ENCODE results near the gene ZNF503.

The ZNF503 gene

GRCh38 chr10:75357500-75357899 lies 44.1 kb downstream of the ZNF503 start:
- no peaks in the 10 kb centered on the region for H3K9me3 ChIP-seq (ENCODE audit: insufficient read depth, low read length)
- no peak for TF ChIP-seq EZH2phosphoT487 (conservative IDR thresholded peaks at IDR 0.05; ENCODE audit: low read length)
- no peak for TF ChIP-seq CTCF (IDR thresholded peaks at IDR 0.05; ENCODE audit: insufficient read depth, low read length, poor library complexity, severe bottlenecking)
- H4K20me1 ChIP-seq (ENCODE audit: low read depth, low read length), result no peaks in the 10 kb centered on the region
- H3K27ac ChIP-seq (ENCODE audit: low read depth, low read length), result no peak overlapping the region
- H3F3A ChIP-seq (ENCODE audit: insufficient read depth), result no peaks in the 10 kb centered on the region
- no peaks in the 10 kb centered on the region for H3K27me3 ChIP-seq (ENCODE audit: low read length)
- no peaks in the 10 kb centered on the region for H3K79me2 ChIP-seq (ENCODE audit: insufficient read depth, low read length)
- H2AFZ ChIP-seq (ENCODE audit: low read depth, low read length, severe bottlenecking), result no peak overlapping the region
- no peak overlapping the region for H3K9ac ChIP-seq (ENCODE audit: low read length)
- H3K4me3 ChIP-seq (ENCODE audit: insufficient read depth, low read length, poor library complexity, severe bottlenecking), result no peak overlapping the region
- no peaks in the 10 kb centered on the region for H3K36me3 ChIP-seq (ENCODE audit: low read length)
- no peak overlapping the region for H3K4me2 ChIP-seq (ENCODE audit: low read depth, low read length, poor library complexity, severe bottlenecking)
- H3K9me2 ChIP-seq (replicated peaks; ENCODE audit: insufficient read depth, low read length), result no peaks in the 10 kb centered on the region

DNA sequence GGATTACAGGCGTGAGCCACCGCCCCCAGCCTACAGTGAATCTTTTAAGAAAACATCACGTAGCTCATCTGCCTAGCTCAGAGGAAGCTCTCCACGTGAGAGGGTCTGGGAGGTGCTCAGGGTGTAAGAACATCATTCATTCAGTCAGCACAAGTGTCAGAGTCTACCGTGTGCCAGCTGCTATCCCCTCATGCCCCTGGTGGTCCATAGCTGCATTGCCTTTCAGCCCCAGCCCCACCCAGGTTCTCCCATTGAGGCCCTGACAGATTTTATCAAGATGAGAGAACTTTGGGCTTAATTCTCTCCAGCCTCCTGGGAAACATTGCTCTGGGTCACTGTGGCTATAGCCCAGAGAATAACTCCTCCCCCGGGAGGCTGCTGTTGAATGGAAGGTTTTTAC lies 45.1 kb downstream of the ZNF503 start:
- Histone ChIP-seq H3K4me2 (ENCODE audit: low read depth, low read length, poor library complexity, severe bottlenecking) (no peak overlapping the region), H3K27me3 (ENCODE audit: low read length) (no peaks in the 10 kb centered on the region), H4K20me1 (ENCODE audit: low read depth, low read length) (no peaks in the 10 kb centered on the region), H3K9ac (ENCODE audit: low read length) (no peak overlapping the region), H3K4me3 (ENCODE audit: insufficient read depth, low read length, poor library complexity, severe bottlenecking) (no peak overlapping the region), H3F3A (ENCODE audit: insufficient read depth) (no peaks in the 10 kb centered on the region), H2AFZ (ENCODE audit: low read depth, low read length, severe bottlenecking) (no peak overlapping the region), H3K79me2 (ENCODE audit: insufficient read depth, low read length) (no peaks in the 10 kb centered on the region), H3K9me3 (ENCODE audit: insufficient read depth, low read length) (no peaks in the 10 kb centered on the region), H3K9me2 (replicated peaks; ENCODE audit: insufficient read depth, low read length) (no peaks in the 10 kb centered on the region), H3K36me3 (ENCODE audit: low read length) (no peaks in the 10 kb centered on the region), H3K27ac (ENCODE audit: low read depth, low read length) (no peak overlapping the region)
- TF ChIP-seq CTCF (IDR thresholded peaks at IDR 0.05; ENCODE audit: insufficient read depth, low read length, poor library complexity, severe bottlenecking), result no peak
- no peak for TF ChIP-seq EZH2phosphoT487 (conservative IDR thresholded peaks at IDR 0.05; ENCODE audit: low read length)

GRCh38 chr10:75355706-75356105 lies 45.9 kb downstream of the ZNF503 start:
- no peaks in the 10 kb centered on the region for H4K20me1 ChIP-seq (ENCODE audit: low read depth, low read length)
- no peak overlapping the region for H2AFZ ChIP-seq (ENCODE audit: low read depth, low read length, severe bottlenecking)
- H3K27me3 ChIP-seq (ENCODE audit: low read length), result no peaks in the 10 kb centered on the region
- no peak overlapping the region for H3K4me2 ChIP-seq (ENCODE audit: low read depth, low read length, poor library complexity, severe bottlenecking)
- H3F3A ChIP-seq (ENCODE audit: insufficient read depth), result no peaks in the 10 kb centered on the region
- no peaks in the 10 kb centered on the region for H3K79me2 ChIP-seq (ENCODE audit: insufficient read depth, low read length)
- H3K36me3 ChIP-seq (ENCODE audit: low read length), result no peaks in the 10 kb centered on the region
- no peak for TF ChIP-seq CTCF (IDR thresholded peaks at IDR 0.05; ENCODE audit: insufficient read depth, low read length, poor library complexity, severe bottlenecking)
- TF ChIP-seq EZH2phosphoT487 (conservative IDR thresholded peaks at IDR 0.05; ENCODE audit: low read length), result no peak
- H3K4me3 ChIP-seq (ENCODE audit: insufficient read depth, low read length, poor library complexity, severe bottlenecking), result no peak overlapping the region
- H3K9me2 ChIP-seq (replicated peaks; ENCODE audit: insufficient read depth, low read length), result no peaks in the 10 kb centered on the region
- H3K9ac ChIP-seq (ENCODE audit: low read length), result no peak overlapping the region
- no peak overlapping the region for H3K27ac ChIP-seq (ENCODE audit: low read depth, low read length)
- no peaks in the 10 kb centered on the region for H3K9me3 ChIP-seq (ENCODE audit: insufficient read depth, low read length)

- Histone ChIP-seq H2AFZ (ENCODE audit: low read depth, low read length, severe bottlenecking) (no peak overlapping the region), H3K79me2 (ENCODE audit: insufficient read depth, low read length) (no peaks in the 10 kb centered on the region), H3K27me3 (ENCODE audit: low read length) (no peaks in the 10 kb centered on the region), H3F3A (ENCODE audit: insufficient read depth) (no peaks in the 10 kb centered on the region), H3K9ac (ENCODE audit: low read length) (no peak overlapping the region), H3K36me3 (ENCODE audit: low read length) (no peaks in the 10 kb centered on the region), H3K4me3 (ENCODE audit: insufficient read depth, low read length, poor library complexity, severe bottlenecking) (no peak overlapping the region), H3K9me2 (replicated peaks; ENCODE audit: insufficient read depth, low read length) (no peaks in the 10 kb centered on the region), H3K27ac (ENCODE audit: low read depth, low read length) (no peak overlapping the region), H3K4me2 (ENCODE audit: low read depth, low read length, poor library complexity, severe bottlenecking) (no peak overlapping the region), H4K20me1 (ENCODE audit: low read depth, low read length) (no peaks in the 10 kb centered on the region), H3K9me3 (ENCODE audit: insufficient read depth, low read length) (no peaks in the 10 kb centered on the region)
- no peak for TF ChIP-seq EZH2phosphoT487 (conservative IDR thresholded peaks at IDR 0.05; ENCODE audit: low read length)
- TF ChIP-seq CTCF (IDR thresholded peaks at IDR 0.05; ENCODE audit: insufficient read depth, low read length, poor library complexity, severe bottlenecking), result no peak
Observed at GRCh38 chr10:75353183-75353582, 48.4 kb downstream of the ZNF503 start.
